K562 (cell line): ENCODE measurements around the gene RREB1. TPM values are rescaled to one million over a fixed set of nuclear protein-coding genes. Genes with fewer than 3 reads are reported as not detected.

Source experiments
- ARID1B ChIP-seq: fragments of 450-650 bp; IDR thresholded peaks from 2 replicates; pipeline ENCODE4 v1.6.1; 2016; ENCODE audit warnings: antibody characterized with exemption, mild to moderate bottlenecking, inconsistent platforms
- BMI1 ChIP-seq: fragments of 150-350 bp; IDR thresholded peaks from 2 replicates; pipeline ENCODE4 v1.6.1; 2014; ENCODE audit warnings: low read length
- CCNT2 ChIP-seq: IDR thresholded peaks from 2 replicates; pipeline ENCODE4 v1.6.1; 2011; ENCODE audit warnings: borderline replicate concordance, low read depth, mild to moderate bottlenecking, moderate library complexity, mixed read lengths, low read length; ENCODE audit not compliant: insufficient read length; ENCODE audit errors: extremely low read depth
- CREBBP ChIP-seq: IDR thresholded peaks from one replicate; pipeline ENCODE4 v1.6.1; 2012; ENCODE audit warnings: low read depth, mild to moderate bottlenecking, control low read depth, inconsistent platforms, low read length
- HIVEP1 ChIP-seq: fragments of 250-450 bp; sonication (Bioruptor Pico); IDR thresholded peaks from 2 replicates; pipeline ENCODE4 v1.4.0; 2020; ENCODE audit warnings: mild to moderate bottlenecking
- MAFG ChIP-seq: fragments of 450-650 bp; conservative IDR thresholded peaks from 2 replicates; pipeline ENCODE4 v1.6.1; 2016; ENCODE audit warnings: missing genetic modification characterization, missing compliant biosample characterization
- NEUROD1 ChIP-seq: fragments of 150-350 bp; IDR thresholded peaks from 2 replicates; pipeline ENCODE4 v1.6.1; 2014; ENCODE audit warnings: borderline replicate concordance, low read length, low read depth; ENCODE audit not compliant: partially characterized antibody
- SREBF1 ChIP-seq: fragments of 150-350 bp; IDR thresholded peaks from 2 replicates; pipeline ENCODE4 v1.6.1; 2014; ENCODE audit warnings: antibody characterized with exemption, low read depth, low read length, borderline replicate concordance
- TARDBP ChIP-seq: fragments of 450-650 bp; IDR thresholded peaks from 2 replicates; pipeline ENCODE4 v1.6.1; 2016
- ZBTB7A ChIP-seq: IDR thresholded peaks from 2 replicates; pipeline ENCODE4 v1.6.1; 2011; ENCODE audit warnings: low read depth, mild to moderate bottlenecking, low read length, moderate library complexity, borderline replicate concordance; ENCODE audit not compliant: control insufficient read depth
- ZEB2 ChIP-seq: fragments of 450-650 bp; IDR thresholded peaks from 2 replicates; pipeline ENCODE4 v1.6.1; 2016
- ZNF347 ChIP-seq: fragments of 450-650 bp; formaldehyde crosslinking; IDR thresholded peaks from 2 replicates; pipeline ENCODE4 v1.4.0; 2020; ENCODE audit warnings: low read depth, mild to moderate bottlenecking, moderate library complexity
- ZNF507 ChIP-seq: conservative IDR thresholded peaks from 2 replicates; pipeline ENCODE4 v1.6.1; 2017; ENCODE audit warnings: missing genetic modification characterization, missing compliant biosample characterization
- polyA plus RNA-seq, 8 experiments: library from polyadenylated mRNA; depleted of rRNA in 4 of 8; stranded (reverse) in 5 of 8; unstranded in 3 of 8; fragments of >200 nt; fragmentation: Nextera tagmentation in 2 of 8; fragmentation: Illumina TruSeq in 1 of 8; extraction: Ambion mirVana in 2 of 8; extraction: Trizol in 1 of 8; gene quantifications; 2 replicates each; pipeline versions ENCODE4 v1.2.1 to v1.2.3, GENCODE V29; 2011 to 2014; ENCODE audit warnings: inconsistent platforms in 1 of 8, missing spikeins in 1 of 8
- total RNA-seq, 7 experiments: library from RNA; depleted of rRNA in 6 of 7; stranded (reverse); fragments of >200 nt in 6 of 7; fragmentation: Illumina TruSeq in 2 of 7; extraction: Trizol in 2 of 7; gene quantifications; 2 replicates each; pipeline versions ENCODE4 v1.2.1 to v1.2.3, GENCODE V29; 2011 to 2021; ENCODE audit warnings: low replicate concordance in 1 of 7
- TF ChIP-seq, protein P1 (sequence below), 3 experiments: fragments of 200-800 bp in 1 of 3; fragments of 250-450 bp in 1 of 3; fragments of 450-650 bp in 1 of 3; sonication (Bioruptor Pico) in 1 of 3; sonication (Bioruptor generic) in 1 of 3; formaldehyde crosslinking in 1 of 3; IDR thresholded peaks; 2 replicates each; pipeline versions ENCODE4 v1.6.1 to v1.8.0; 2016 to 2022; ENCODE audit warnings: mild to moderate bottlenecking in 2 of 3, missing genetic modification characterization in 2 of 3, missing compliant biosample characterization in 1 of 3, moderate library complexity in 1 of 3
- TF ChIP-seq, protein P2 (sequence below): conservative IDR thresholded peaks from 2 replicates; pipeline ENCODE4 v1.6.1; 2011; ENCODE audit warnings: low read depth, mild to moderate bottlenecking, low read length; ENCODE audit not compliant: control insufficient read depth
- TF ChIP-seq, protein P3 (sequence below): IDR thresholded peaks from 2 replicates; pipeline ENCODE4 v1.6.1; 2012; ENCODE audit warnings: low read depth, low read length, improper control_type of control experiment, borderline replicate concordance
- TF ChIP-seq, protein P4 (sequence below): fragments of 250-450 bp; sonication (Bioruptor Pico); IDR thresholded peaks from 2 replicates; pipeline ENCODE4 v1.8.0; 2021; ENCODE audit warnings: borderline replicate concordance, mild to moderate bottlenecking, moderate library complexity; ENCODE audit not compliant: poor library complexity, severe bottlenecking
- TF ChIP-seq, protein P5 (sequence below): fragments of 250-450 bp; sonication (Bioruptor Pico); IDR thresholded peaks from 2 replicates; pipeline ENCODE4 v1.8.0; 2022; ENCODE audit warnings: inconsistent platforms

The RREB1 gene
- total and polyA plus RNA-seq, 9 of the 15 experiments (the other 6 are each of a cell fraction or from before 2014, with no cell fraction given), result 3.3 to 64.2 (median 19.3) TPM

DNA sequence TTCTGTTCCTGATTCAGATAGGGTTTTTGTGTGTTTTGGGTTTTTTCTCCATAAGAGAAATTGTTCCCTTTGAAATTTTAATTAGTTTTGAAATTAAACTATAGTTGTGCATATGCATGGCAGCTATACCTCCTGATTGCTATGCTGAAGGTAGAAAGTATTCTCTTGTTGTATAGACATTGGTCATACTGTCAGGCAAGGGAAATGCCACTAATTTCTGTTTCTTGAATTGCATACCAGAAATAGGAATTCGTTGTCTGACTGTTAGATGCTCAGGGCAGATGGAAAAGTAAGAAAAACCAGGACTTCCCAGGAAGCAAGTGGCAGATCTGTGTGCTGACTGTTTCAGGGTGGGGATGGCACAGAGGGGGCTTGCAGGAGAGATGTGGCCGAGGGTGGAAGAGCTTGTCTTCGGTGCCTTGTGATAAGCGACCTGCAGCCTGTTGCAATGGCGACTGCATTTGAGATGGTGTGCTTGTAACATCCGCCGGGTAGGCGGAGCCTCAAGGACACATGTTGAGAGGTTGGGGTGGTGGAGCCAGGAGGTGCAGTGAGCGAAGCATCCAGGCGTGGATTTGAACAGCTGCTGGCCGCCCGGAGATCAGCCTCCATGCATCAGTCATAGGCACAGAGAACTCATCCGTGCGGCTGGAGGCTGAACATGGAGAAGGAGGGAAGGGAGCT lies 42.8 kb downstream of the RREB1 start (continued):
- TF ChIP-seq, protein P1, sequence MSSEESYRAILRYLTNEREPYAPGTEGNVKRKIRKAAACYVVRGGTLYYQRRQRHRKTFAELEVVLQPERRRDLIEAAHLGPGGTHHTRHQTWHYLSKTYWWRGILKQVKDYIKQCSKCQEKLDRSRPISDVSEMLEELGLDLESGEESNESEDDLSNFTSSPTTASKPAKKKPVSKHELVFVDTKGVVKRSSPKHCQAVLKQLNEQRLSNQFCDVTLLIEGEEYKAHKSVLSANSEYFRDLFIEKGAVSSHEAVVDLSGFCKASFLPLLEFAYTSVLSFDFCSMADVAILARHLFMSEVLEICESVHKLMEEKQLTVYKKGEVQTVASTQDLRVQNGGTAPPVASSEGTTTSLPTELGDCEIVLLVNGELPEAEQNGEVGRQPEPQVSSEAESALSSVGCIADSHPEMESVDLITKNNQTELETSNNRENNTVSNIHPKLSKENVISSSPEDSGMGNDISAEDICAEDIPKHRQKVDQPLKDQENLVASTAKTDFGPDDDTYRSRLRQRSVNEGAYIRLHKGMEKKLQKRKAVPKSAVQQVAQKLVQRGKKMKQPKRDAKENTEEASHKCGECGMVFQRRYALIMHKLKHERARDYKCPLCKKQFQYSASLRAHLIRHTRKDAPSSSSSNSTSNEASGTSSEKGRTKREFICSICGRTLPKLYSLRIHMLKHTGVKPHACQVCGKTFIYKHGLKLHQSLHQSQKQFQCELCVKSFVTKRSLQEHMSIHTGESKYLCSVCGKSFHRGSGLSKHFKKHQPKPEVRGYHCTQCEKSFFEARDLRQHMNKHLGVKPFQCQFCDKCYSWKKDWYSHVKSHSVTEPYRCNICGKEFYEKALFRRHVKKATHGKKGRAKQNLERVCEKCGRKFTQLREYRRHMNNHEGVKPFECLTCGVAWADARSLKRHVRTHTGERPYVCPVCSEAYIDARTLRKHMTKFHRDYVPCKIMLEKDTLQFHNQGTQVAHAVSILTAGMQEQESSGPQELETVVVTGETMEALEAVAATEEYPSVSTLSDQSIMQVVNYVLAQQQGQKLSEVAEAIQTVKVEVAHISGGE (CRISPR knock-in tag; IDR thresholded peaks at IDR 0.05), result peak in 1 of 3 experiments; percentile 74; a peak in 1 of 6 replicates
- TF ChIP-seq, protein P2, sequence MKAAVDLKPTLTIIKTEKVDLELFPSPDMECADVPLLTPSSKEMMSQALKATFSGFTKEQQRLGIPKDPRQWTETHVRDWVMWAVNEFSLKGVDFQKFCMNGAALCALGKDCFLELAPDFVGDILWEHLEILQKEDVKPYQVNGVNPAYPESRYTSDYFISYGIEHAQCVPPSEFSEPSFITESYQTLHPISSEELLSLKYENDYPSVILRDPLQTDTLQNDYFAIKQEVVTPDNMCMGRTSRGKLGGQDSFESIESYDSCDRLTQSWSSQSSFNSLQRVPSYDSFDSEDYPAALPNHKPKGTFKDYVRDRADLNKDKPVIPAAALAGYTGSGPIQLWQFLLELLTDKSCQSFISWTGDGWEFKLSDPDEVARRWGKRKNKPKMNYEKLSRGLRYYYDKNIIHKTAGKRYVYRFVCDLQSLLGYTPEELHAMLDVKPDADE, result no peak
- no peak for TF ChIP-seq BMI1
- TF ChIP-seq ZEB2, result 0 out of 2 replicates have a peak, but pooled peaks have one; percentile 33
- peak; percentile 47; the same call in 1 of the 2 replicates for TF ChIP-seq ARID1B
- 0 out of 2 replicates have a peak, but pooled peaks have one; percentile 15 for TF ChIP-seq HIVEP1 (CRISPR knock-in tag)
- no peak for TF ChIP-seq CCNT2
- TF ChIP-seq NEUROD1, result peak; percentile 58
- no peak for TF ChIP-seq ZNF347
- TF ChIP-seq ZNF507 (tag), result no peak
- TF ChIP-seq, protein P3, sequence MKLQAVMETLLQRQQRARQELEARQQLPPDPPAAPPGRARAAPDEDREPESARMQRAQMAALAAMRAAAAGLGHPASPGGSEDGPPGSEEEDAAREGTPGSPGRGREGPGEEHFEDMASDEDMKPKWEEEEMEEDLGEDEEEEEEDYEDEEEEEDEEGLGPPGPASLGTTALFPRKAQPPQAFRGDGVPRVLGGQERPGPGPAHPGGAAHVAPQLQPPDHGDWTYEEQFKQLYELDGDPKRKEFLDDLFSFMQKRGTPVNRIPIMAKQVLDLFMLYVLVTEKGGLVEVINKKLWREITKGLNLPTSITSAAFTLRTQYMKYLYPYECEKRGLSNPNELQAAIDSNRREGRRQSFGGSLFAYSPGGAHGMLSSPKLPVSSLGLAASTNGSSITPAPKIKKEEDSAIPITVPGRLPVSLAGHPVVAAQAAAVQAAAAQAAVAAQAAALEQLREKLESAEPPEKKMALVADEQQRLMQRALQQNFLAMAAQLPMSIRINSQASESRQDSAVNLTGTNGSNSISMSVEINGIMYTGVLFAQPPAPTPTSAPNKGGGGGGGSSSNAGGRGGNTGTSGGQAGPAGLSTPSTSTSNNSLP, result no peak
- no peak for TF ChIP-seq CREBBP
- no peak for TF ChIP-seq SREBF1
- TF ChIP-seq, protein P4, sequence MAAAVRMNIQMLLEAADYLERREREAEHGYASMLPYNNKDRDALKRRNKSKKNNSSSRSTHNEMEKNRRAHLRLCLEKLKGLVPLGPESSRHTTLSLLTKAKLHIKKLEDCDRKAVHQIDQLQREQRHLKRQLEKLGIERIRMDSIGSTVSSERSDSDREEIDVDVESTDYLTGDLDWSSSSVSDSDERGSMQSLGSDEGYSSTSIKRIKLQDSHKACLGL, result no peak
- no peak for TF ChIP-seq ZBTB7A
- no peak for TF ChIP-seq TARDBP
- TF ChIP-seq, protein P5, sequence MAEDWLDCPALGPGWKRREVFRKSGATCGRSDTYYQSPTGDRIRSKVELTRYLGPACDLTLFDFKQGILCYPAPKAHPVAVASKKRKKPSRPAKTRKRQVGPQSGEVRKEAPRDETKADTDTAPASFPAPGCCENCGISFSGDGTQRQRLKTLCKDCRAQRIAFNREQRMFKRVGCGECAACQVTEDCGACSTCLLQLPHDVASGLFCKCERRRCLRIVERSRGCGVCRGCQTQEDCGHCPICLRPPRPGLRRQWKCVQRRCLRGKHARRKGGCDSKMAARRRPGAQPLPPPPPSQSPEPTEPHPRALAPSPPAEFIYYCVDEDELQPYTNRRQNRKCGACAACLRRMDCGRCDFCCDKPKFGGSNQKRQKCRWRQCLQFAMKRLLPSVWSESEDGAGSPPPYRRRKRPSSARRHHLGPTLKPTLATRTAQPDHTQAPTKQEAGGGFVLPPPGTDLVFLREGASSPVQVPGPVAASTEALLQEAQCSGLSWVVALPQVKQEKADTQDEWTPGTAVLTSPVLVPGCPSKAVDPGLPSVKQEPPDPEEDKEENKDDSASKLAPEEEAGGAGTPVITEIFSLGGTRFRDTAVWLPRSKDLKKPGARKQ (CRISPR knock-in tag), result no peak
- TF ChIP-seq MAFG, result no peak
